Fibroblast of lung (primary cell): ENCODE measurements around the gene ACOXL.

Experiments used
- EZH2 ChIP-seq: IDR thresholded peaks from 2 replicates; pipeline ENCODE4 v1.5.1; 2012; ENCODE audit warnings: low read length, control low read depth, mild to moderate bottlenecking; ENCODE audit errors: missing control alignments
- TF ChIP-seq, protein P1 (sequence below), 2 donors: IDR thresholded peaks in 1 of 2; conservative IDR thresholded peaks in 1 of 2; 1 replicate in 1 of 2; 2 replicates in 1 of 2; pipeline ENCODE4 v1.5.1; 2011 to 2012; ENCODE audit warnings: low read length in 2 of 2, control low read depth in 1 of 2, inconsistent platforms in 1 of 2, low read depth in 1 of 2, mild to moderate bottlenecking in 1 of 2

DNA sequence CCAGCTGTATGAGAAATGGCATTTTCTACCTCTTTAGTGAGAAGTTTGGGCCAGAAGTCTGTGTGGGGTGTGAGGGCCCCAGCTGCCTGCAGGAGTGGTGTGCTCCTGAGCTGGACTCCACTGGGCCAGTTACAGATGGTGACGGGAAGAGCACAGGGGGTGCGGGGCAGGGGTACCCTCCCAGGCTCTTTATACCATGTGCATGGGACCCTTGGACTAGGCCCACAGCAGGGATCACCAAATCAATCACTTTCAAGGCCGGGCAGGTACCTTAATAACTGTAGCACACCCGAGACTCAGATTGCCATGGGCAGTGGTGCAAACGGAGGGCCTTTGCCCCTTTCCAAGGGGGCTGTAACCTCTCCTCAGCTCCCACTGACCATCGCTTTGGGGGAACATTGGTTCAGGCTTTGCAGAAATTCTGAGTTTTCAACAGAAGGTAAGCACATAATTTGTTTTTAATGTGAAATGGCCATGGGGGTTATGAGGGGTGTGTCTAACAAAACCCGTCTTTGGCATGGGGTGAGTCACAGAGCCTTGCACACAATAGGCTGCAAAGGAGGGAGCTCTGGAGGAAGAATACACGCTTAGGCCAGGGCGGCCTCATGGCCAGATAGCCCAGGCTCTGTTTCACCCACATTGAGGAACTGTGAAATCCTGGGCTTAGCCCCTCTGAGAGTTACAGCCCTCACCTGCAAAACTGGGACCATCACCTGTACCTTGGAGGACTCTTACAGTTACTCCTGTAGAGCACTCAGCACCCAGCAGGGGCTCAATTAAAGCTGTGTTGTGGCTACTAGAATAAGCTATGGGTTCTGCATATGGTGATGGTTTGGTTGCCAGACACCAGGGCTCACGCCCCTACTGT is 247.3 kb downstream of the ACOXL start:
- TF ChIP-seq, protein P1, sequence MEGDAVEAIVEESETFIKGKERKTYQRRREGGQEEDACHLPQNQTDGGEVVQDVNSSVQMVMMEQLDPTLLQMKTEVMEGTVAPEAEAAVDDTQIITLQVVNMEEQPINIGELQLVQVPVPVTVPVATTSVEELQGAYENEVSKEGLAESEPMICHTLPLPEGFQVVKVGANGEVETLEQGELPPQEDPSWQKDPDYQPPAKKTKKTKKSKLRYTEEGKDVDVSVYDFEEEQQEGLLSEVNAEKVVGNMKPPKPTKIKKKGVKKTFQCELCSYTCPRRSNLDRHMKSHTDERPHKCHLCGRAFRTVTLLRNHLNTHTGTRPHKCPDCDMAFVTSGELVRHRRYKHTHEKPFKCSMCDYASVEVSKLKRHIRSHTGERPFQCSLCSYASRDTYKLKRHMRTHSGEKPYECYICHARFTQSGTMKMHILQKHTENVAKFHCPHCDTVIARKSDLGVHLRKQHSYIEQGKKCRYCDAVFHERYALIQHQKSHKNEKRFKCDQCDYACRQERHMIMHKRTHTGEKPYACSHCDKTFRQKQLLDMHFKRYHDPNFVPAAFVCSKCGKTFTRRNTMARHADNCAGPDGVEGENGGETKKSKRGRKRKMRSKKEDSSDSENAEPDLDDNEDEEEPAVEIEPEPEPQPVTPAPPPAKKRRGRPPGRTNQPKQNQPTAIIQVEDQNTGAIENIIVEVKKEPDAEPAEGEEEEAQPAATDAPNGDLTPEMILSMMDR (conservative IDR thresholded peaks at IDR 0.05 in 1 of 2, IDR thresholded peaks at IDR 0.05 in 1 of 2; ENCODE audit: low read depth in 1 of 2, low read length in 2 of 2), result no peak
- no peak for TF ChIP-seq EZH2
